Left ventricle myocardium inferior (tissue), 1 donor: ENCODE measurements around the gene ARFRP1. TPM values are rescaled to one million over a fixed set of nuclear protein-coding genes. Genes with fewer than 3 reads are reported as not detected.
A peak's percentile ranks its signal among the peaks of the same experiment; 100 is the strongest.

Experiments used
- DNase-seq: peaks from one replicate; pipeline ENCODE4 v3.0.0-alpha.2; 2020
- H3K27ac ChIP-seq: fragments of 200-600 bp; replicated peaks from 2 replicates; pipeline ENCODE4 v1.8.0; 2021
- H3K27me3 ChIP-seq: fragments of 200-600 bp; 2 replicates; pipeline ENCODE4 v1.8.0; 2021; ENCODE audit warnings: low read depth
- H3K36me3 ChIP-seq: fragments of 200-600 bp; 2 replicates; pipeline ENCODE4 v1.8.0; 2021
- H3K4me1 ChIP-seq: fragments of 200-600 bp; 2 replicates; pipeline ENCODE4 v1.8.0; 2021
- H3K4me3 ChIP-seq: fragments of 200-600 bp; 2 replicates; pipeline ENCODE4 v1.8.0; 2021; ENCODE audit warnings: mild to moderate bottlenecking, moderate library complexity
- H3K9me3 ChIP-seq: fragments of 200-600 bp; replicated peaks from 2 replicates; pipeline ENCODE4 v1.8.0; 2021
- intact Hi-C: fragments of 100-400 bp; cut with micrococcal nuclease; formaldehyde crosslinking; loops from one replicate; pipeline ENCODE4 v1.11.0; 2022
- total RNA-seq: library from RNA; stranded (reverse); fragmentation: NEBNext Ultra II Directional; extraction: Animal tissue kit (Norgen Biotek cat#: 25700); gene quantifications from one replicate; pipeline ENCODE4 v1.2.1, GENCODE V29; 2021
- TF ChIP-seq, protein P1 (sequence below): fragments of 200-600 bp; IDR thresholded peaks from 2 replicates; pipeline ENCODE4 v1.8.0; 2021; ENCODE audit warnings: antibody characterized with exemption, mild to moderate bottlenecking, borderline replicate concordance
- donor health status: DM: no; HTN: yes; CAD: no; lungs with severe emphysema.

ARFRP1 gene
- total RNA-seq, 1 donor from 2014 or later = 37.1 TPM

DNA sequence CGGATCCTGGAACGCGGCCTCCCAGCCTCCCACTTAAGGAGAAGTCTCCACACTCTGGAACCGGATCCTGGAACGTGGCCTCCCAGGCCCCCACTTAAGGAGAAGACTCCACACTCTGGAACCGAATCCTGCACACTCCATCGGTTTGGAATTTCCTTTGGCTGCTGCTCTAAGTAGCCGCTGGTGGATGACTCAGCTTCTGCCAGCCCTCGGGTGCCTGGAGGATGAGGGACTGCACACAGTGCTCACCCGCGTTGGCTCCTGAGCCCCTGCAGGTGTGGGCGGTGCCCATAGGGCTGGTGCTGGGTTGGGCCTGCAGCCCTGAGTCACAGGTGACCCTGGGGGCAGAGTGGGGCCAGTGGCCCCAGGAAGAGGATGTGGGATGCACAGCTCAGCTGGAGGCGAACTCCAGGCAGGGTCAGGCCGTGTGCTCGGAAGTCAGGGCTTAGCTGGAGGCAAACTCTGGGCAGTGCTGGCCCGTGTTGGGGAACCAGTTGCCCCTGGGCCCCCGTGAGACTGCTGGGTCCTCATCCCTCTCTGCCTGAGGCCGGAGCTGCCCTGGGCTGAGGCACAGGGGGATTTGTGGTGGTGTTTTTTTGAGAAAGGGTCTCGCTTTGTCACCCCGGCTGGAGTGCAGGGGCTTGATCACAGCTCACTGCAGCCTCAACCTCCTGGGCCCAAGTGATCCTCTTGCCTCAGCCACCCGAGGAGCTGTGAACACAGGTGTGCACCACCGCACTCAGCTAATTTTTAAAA lies 25.2 kb downstream of the ARFRP1 start:
- TF ChIP-seq, protein P1, sequence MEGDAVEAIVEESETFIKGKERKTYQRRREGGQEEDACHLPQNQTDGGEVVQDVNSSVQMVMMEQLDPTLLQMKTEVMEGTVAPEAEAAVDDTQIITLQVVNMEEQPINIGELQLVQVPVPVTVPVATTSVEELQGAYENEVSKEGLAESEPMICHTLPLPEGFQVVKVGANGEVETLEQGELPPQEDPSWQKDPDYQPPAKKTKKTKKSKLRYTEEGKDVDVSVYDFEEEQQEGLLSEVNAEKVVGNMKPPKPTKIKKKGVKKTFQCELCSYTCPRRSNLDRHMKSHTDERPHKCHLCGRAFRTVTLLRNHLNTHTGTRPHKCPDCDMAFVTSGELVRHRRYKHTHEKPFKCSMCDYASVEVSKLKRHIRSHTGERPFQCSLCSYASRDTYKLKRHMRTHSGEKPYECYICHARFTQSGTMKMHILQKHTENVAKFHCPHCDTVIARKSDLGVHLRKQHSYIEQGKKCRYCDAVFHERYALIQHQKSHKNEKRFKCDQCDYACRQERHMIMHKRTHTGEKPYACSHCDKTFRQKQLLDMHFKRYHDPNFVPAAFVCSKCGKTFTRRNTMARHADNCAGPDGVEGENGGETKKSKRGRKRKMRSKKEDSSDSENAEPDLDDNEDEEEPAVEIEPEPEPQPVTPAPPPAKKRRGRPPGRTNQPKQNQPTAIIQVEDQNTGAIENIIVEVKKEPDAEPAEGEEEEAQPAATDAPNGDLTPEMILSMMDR = no peak
- H3K27me3 ChIP-seq = no peaks in the 10 kb centered on the region
- H3K27ac ChIP-seq = peak overlapping the region; percentile 90
- H3K4me1 ChIP-seq = peaks cover 58% of the 10 kb centered on the region
- DNase-seq = peak; percentile 69
- no peak overlapping the region for H3K4me3 ChIP-seq
- intact Hi-C loops = no loop called here
- no peaks in the 10 kb centered on the region for H3K9me3 ChIP-seq
- peaks cover 14% of the 10 kb centered on the region for H3K36me3 ChIP-seq

DNA sequence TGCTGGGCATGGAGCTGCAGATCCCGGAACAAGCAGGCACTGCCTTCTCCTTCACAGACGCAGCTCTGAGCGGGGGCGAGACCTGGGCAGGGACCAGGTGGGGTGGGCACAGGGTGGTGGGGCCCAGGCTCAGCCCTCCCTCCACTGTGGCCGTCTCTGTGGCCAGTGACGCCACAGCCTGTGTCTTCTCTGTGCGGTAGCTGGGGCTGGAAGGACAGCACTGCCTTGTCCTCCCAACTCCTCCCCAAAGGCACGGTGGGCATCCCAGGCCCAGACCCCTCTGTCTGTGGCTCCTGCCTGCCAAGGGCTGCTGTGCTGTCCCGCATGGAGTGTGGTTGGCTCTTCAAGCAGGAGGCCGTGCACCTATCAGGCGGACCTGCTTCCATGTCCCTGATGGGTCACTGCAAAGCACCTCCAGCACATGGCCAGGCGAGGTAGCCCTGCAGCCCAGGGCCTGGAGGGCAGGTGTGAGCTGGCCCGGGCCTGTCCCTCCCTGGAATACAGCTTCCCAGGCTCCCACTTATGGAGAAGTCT lies 26.1 kb downstream of the ARFRP1 start:
- intact Hi-C loops = no loop called here
- H3K4me1 ChIP-seq = peaks cover 49% of the 10 kb centered on the region
- no peak for DNase-seq

DNA sequence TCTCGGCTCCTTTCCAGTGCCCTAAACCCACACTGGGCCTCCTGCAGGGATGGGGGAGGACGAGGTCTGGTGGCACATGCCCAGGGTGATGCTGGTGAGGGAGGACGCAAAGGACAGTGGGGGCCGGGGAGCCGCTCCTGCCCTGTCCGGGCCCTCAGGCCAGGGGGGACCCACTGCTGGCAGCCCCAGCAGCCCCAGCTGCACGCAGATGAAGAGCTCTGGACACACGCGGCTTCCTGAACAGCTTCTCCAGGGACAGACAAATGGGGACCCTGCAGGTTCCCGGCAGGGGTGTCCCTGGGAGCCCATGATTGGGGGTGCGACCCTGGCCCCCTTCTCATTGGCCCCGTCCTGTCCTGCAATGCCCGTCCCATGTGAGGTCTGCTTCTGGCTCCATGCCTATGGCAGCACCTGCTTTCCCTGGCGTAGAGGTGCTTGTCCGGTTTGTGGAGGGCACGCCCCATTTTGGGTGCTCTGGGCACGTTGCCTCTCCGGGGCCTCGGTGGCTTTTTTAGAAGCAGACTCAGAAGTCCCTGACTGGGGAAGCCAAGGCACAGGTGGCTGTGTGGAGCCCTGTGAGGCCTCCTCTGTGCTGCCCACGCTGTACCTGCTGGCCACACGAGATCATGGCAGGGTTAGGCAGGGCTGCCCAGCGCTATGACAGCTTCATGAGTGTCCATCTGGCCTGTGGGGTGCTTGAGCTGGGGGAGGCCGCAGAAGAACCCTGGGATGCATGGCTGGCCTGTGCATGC lies 26.7 kb downstream of the ARFRP1 start:
- Histone ChIP-seq H3K27ac (peak overlapping the region; percentile 90), H3K27me3 (no peaks in the 10 kb centered on the region), H3K4me3 (no peak overlapping the region), H3K36me3 (peaks cover 27% of the 10 kb centered on the region), H3K9me3 (no peaks in the 10 kb centered on the region), H3K4me1 (peaks cover 42% of the 10 kb centered on the region)
- TF ChIP-seq, protein P1 = no peak
- intact Hi-C loops = no loop called here
- DNase-seq = no peak

More for the DNA sequence above, 26.1 kb downstream of the ARFRP1 start:
- no peaks in the 10 kb centered on the region for H3K27me3 ChIP-seq
- H3K27ac ChIP-seq = peak overlapping the region; percentile 90
- no peak overlapping the region for H3K4me3 ChIP-seq
- H3K36me3 ChIP-seq = peaks cover 22% of the 10 kb centered on the region
- H3K9me3 ChIP-seq = no peaks in the 10 kb centered on the region
- TF ChIP-seq, protein P1 = no peak

DNA sequence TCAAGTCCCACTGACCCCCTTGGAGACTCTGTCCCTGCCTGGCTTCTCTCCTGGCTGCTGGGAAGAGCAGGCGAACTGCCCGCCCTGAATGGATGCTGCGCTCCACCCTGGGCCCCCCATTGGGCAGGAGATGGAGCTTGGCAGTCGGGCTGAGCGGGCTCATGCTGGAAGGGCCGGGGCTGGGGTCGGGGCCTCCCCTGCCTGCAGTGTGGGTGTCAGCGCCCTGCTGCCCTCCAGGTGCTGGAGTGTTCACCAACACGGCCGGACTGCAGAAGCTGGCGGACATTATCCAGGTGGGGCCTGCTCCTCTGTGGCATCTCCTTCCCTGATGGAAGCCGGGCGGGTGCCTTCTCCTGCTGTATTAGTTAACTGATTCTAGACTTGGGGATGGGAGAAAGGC lies 27.3 kb downstream of the ARFRP1 start:
- Histone ChIP-seq H3K4me1 (peaks cover 36% of the 10 kb centered on the region), H3K27me3 (no peaks in the 10 kb centered on the region), H3K36me3 (peaks cover 33% of the 10 kb centered on the region), H3K4me3 (no peak overlapping the region), H3K9me3 (no peaks in the 10 kb centered on the region), H3K27ac (no peak overlapping the region)
- TF ChIP-seq, protein P1 = no peak
- no peak for DNase-seq
- intact Hi-C loops = no loop called here

DNA sequence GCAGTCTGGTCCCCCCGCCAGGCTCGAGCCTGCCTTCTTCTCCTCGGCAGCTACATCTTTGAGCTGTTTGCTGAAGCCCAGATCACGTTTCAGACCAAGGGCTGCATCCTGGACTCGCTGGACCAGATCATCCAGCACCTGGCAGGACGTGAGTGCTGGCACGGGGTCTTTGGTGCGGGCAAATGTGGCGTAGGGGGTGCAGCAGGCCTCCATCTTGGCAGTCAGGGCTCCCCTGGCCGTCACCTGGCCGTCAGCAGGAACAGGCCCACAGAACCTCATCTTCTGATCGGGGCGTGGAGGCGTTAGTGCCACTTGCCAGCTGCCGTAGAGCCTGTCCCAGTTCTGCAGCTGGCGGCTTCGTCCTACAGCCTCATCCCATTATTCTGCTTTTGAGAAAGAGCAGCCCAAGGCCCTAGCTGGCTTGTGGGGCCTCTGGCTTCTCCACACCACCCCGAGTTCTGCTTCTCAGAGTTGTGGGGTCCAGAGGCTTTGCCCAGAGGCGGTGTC lies 27.9 kb downstream of the ARFRP1 start:
- no peaks in the 10 kb centered on the region for H3K9me3 ChIP-seq
- no peak overlapping the region for H3K27ac ChIP-seq
- H3K36me3 ChIP-seq = peaks cover 39% of the 10 kb centered on the region
- intact Hi-C loops = no loop called here
- DNase-seq = no peak
- H3K4me1 ChIP-seq = peaks cover 31% of the 10 kb centered on the region
- TF ChIP-seq, protein P1 = no peak
- no peaks in the 10 kb centered on the region for H3K27me3 ChIP-seq
- H3K4me3 ChIP-seq = no peak overlapping the region
